OCI-LY3 (cell line): ENCODE data around the gene CEP55.

Experiments
- H2AFZ ChIP-seq: fragments of 200-600, 300-600 bp; shearing (Covaris generic); 2 replicates; pipeline ENCODE4 v1.6.0; 2014; ENCODE audit warnings: antibody characterized with exemption, low read depth, low read length
- H3K27ac ChIP-seq: fragments of 200-600, 300-600 bp; sonication (generic); 2 replicates; pipeline ENCODE4 v1.5.1; 2014; ENCODE audit warnings: mild to moderate bottlenecking, low read length, moderate library complexity, mixed read lengths
- H3K27me3 ChIP-seq: fragments of 200-600, 300-600 bp; sonication (generic); 2 replicates; pipeline ENCODE4 v1.6.1; 2014; ENCODE audit warnings: low read depth, low read length, mixed read lengths
- H3K36me3 ChIP-seq: fragments of 200-600, 300-600 bp; sonication (generic); replicated peaks from 2 replicates; pipeline ENCODE3; 2014; ENCODE audit warnings: low read depth, low read length, mixed read lengths
- H3K4me1 ChIP-seq: fragments of 300-600, 200-600 bp; sonication (generic); 2 replicates; pipeline ENCODE4 v1.6.1; 2014; ENCODE audit warnings: low read length, mixed read lengths
- H3K4me2 ChIP-seq: fragments of 200-600, 300-600 bp; sonication (generic); 2 replicates; pipeline ENCODE4 v1.6.1; 2014; ENCODE audit warnings: low read length, mixed read lengths
- H3K4me3 ChIP-seq: fragments of 300-600, 200-600 bp; sonication (generic); 2 replicates; pipeline ENCODE4 v1.5.1; 2014; ENCODE audit warnings: antibody characterized with exemption, mild to moderate bottlenecking, low read length, moderate library complexity
- H3K79me2 ChIP-seq: fragments of 300-600, 200-600 bp; shearing (Covaris generic); 2 replicates; pipeline ENCODE4 v1.6.1; 2014; ENCODE audit warnings: mild to moderate bottlenecking, low read length, mixed read lengths
- H3K9ac ChIP-seq: fragments of 300-600, 200-600 bp; shearing (Covaris generic); 2 replicates; pipeline ENCODE4 v1.6.0; 2014; ENCODE audit warnings: mild to moderate bottlenecking, low read length, moderate library complexity
- H3K9me3 ChIP-seq: fragments of 200-600, 300-600 bp; shearing (Covaris generic); 2 replicates; pipeline ENCODE4 v1.6.1; 2014; ENCODE audit warnings: low read length, mixed read lengths; ENCODE audit not compliant: insufficient read depth
- H4K20me1 ChIP-seq: fragments of 200-600, 300-600 bp; sonication (generic); 2 replicates; pipeline ENCODE4 v1.6.1; 2016; ENCODE audit warnings: low read length, mixed read lengths; ENCODE audit not compliant: insufficient read depth
- EZH2phosphoT487 ChIP-seq: fragments of 200-600 bp; shearing (Covaris generic); IDR thresholded peaks from 2 replicates; pipeline ENCODE4 v1.6.1; 2018; ENCODE audit warnings: antibody characterized with exemption, mixed run types, low read depth
- TF ChIP-seq, protein P1 (sequence below): fragments of 200-600, 300-600 bp; sonication (generic); IDR thresholded peaks from 2 replicates; pipeline ENCODE4 v1.5.1; 2014; ENCODE audit warnings: antibody characterized with exemption, low read length, low read depth

CEP55 gene

DNA sequence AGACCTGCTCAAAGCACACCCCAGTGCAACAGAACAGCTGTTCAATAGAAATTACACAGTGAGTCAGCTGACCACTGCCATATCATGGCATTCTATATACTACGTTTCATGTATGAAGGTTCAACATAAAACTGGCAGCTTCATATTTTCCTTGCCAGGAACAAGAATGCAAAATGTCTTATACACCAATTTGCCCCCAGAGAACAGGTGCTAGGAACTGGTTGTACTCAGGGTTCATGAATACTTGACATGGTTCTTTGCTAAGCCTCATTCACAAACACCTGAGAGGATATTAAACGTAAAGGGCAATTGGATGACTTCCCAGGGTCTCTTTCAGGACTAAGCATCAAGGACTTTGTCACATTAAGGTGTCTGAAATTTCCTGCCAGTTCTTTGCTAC is 21.2 kb upstream of the CEP55 start:
- Histone ChIP-seq H3K4me1 (no peaks in the 10 kb centered on the region), H3K27me3 (no peaks in the 10 kb centered on the region), H3K4me2 (no peak overlapping the region), H3K9ac (no peak overlapping the region), H3K9me3 (no peaks in the 10 kb centered on the region), H3K79me2 (no peaks in the 10 kb centered on the region), H4K20me1 (no peaks in the 10 kb centered on the region), H3K27ac (no peak overlapping the region), H3K36me3 (no peaks in the 10 kb centered on the region), H2AFZ (no peak overlapping the region), H3K4me3 (no peak overlapping the region)
- TF ChIP-seq, protein P1, sequence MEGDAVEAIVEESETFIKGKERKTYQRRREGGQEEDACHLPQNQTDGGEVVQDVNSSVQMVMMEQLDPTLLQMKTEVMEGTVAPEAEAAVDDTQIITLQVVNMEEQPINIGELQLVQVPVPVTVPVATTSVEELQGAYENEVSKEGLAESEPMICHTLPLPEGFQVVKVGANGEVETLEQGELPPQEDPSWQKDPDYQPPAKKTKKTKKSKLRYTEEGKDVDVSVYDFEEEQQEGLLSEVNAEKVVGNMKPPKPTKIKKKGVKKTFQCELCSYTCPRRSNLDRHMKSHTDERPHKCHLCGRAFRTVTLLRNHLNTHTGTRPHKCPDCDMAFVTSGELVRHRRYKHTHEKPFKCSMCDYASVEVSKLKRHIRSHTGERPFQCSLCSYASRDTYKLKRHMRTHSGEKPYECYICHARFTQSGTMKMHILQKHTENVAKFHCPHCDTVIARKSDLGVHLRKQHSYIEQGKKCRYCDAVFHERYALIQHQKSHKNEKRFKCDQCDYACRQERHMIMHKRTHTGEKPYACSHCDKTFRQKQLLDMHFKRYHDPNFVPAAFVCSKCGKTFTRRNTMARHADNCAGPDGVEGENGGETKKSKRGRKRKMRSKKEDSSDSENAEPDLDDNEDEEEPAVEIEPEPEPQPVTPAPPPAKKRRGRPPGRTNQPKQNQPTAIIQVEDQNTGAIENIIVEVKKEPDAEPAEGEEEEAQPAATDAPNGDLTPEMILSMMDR: no peak

GRCh38 chr10:93475871-93476270 is 20.5 kb upstream of the CEP55 start:
- TF ChIP-seq, protein P1: no peak
- no peak for TF ChIP-seq EZH2phosphoT487
- Histone ChIP-seq H3K9ac (no peak overlapping the region), H3K4me2 (no peak overlapping the region), H3K36me3 (no peaks in the 10 kb centered on the region), H4K20me1 (no peaks in the 10 kb centered on the region), H3K4me1 (no peaks in the 10 kb centered on the region), H3K27ac (no peak overlapping the region), H3K9me3 (no peaks in the 10 kb centered on the region), H3K4me3 (no peak overlapping the region), H2AFZ (no peak overlapping the region), H3K79me2 (no peaks in the 10 kb centered on the region), H3K27me3 (peaks cover 4% of the 10 kb centered on the region; the same call in 1 of the 2 replicates)

GRCh38 chr10:93476756-93477155 is 19.7 kb upstream of the CEP55 start:
- H3K9ac ChIP-seq: no peak overlapping the region
- no peaks in the 10 kb centered on the region for H4K20me1 ChIP-seq
- H3K27ac ChIP-seq: no peak overlapping the region
- H3K9me3 ChIP-seq: no peaks in the 10 kb centered on the region
- TF ChIP-seq, protein P1: no peak
- TF ChIP-seq EZH2phosphoT487: no peak
- no peaks in the 10 kb centered on the region for H3K79me2 ChIP-seq
- peaks cover 2% of the 10 kb centered on the region for H3K4me1 ChIP-seq
- no peak overlapping the region for H2AFZ ChIP-seq
- H3K27me3 ChIP-seq: peaks cover 13% of the 10 kb centered on the region
- no peak overlapping the region for H3K4me3 ChIP-seq
- no peaks in the 10 kb centered on the region for H3K36me3 ChIP-seq
- H3K4me2 ChIP-seq: no peak overlapping the region

DNA sequence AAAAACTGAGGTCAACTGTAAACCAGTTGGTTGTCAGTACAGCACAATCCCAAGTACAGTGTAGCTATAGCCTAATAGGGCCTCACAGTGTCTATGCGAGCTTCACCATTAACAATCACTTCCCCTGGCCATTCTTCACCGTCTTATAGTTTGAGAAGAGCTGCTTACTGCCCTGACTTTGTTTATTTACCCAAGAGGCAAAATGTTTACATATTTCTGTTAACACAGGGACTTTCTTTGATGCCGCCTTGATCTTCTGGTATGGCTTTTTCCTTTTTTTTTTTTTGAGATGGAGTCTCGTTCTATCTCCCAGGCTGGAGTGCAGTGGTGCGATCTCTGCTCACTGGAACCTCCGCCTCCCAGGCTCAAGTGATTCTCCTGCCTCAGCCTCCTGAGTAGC is 17.5 kb upstream of the CEP55 start:
- Histone ChIP-seq H3K4me2 (no peak overlapping the region), H4K20me1 (no peaks in the 10 kb centered on the region), H3K9me3 (no peaks in the 10 kb centered on the region), H3K4me1 (peaks cover 5% of the 10 kb centered on the region), H3K79me2 (no peaks in the 10 kb centered on the region), H3K27me3 (peaks cover 23% of the 10 kb centered on the region), H3K4me3 (no peak overlapping the region), H3K27ac (no peak overlapping the region), H3K9ac (no peak overlapping the region), H2AFZ (no peak overlapping the region), H3K36me3 (no peaks in the 10 kb centered on the region)
- TF ChIP-seq, protein P1: no peak
- no peak for TF ChIP-seq EZH2phosphoT487
